ENCODE data around the gene GJC2. TPM values are rescaled to one million over a fixed set of nuclear protein-coding genes. Genes with fewer than 3 reads are reported as not detected.

The GJC2 gene
- total RNA-seq, 4 donors from 2014 or later: 5.1 to 9.0 (median 7.0) TPM

- Histone ChIP-seq H3K27me3 (peaks cover 20% of the 10 kb centered on the region), H3K4me1 (peaks cover 0 to 74% (median 9%) of the 10 kb centered on the region in 3 donors), H3K4me3 (no peak overlapping the region), H3K36me3 (no peaks in the 10 kb centered on the region), H3K9me3 (no peaks in the 10 kb centered on the region), H3K27ac (no peak overlapping the region)
- ATAC-seq: no peak
- no peak for TF ChIP-seq POLR2AphosphoS5 (IDR thresholded peaks at IDR 0.05)
- TF ChIP-seq EP300 (IDR thresholded peaks at IDR 0.05): no peak
- TF ChIP-seq POLR2A (IDR thresholded peaks at IDR 0.05): no peak
- no peak for TF ChIP-seq CTCF (IDR thresholded peaks at IDR 0.05)
- WGBS, 2 donors (ENCODE audit: low coverage in 1 of 2): 75% methylated on average over 4 of the region's 15 CpGs; no CpG with 5 or more reads in 1 of the 2 donors
Measured at GRCh38 chr1:228160201-228160761, 10.6 kb downstream of the GJC2 start.

- ATAC-seq: no peak
Measured at GRCh38 chr1:228161362-228161761, 11.6 kb downstream of the GJC2 start.

GRCh38 chr1:228161866-228162265 is 12.1 kb downstream of the GJC2 start:
- no peak overlapping the region for H3K4me3 ChIP-seq
- no peak for ATAC-seq
- no peaks in the 10 kb centered on the region for H3K36me3 ChIP-seq
- H3K27ac ChIP-seq: peak overlapping the region in 3 of 4 donors; percentile 52 to 100 (median 58)
- no peaks in the 10 kb centered on the region for H3K9me3 ChIP-seq
- H3K4me1 ChIP-seq: peaks cover 0 to 68% (median 9%) of the 10 kb centered on the region in 3 donors
- H3K27me3 ChIP-seq: peaks cover 20% of the 10 kb centered on the region
- TF ChIP-seq CTCF (IDR thresholded peaks at IDR 0.05): no peak
- no peak for TF ChIP-seq POLR2AphosphoS5 (IDR thresholded peaks at IDR 0.05)
- TF ChIP-seq POLR2A (IDR thresholded peaks at IDR 0.05): no peak
- 79 to 83% methylated on average over 2 to 6 of the region's 9 CpGs for WGBS, 2 donors (ENCODE audit: low coverage in 1 of 2)

More at GRCh38 chr1:228161362-228161761, 11.6 kb downstream of the GJC2 start:
- Histone ChIP-seq H3K4me3 (no peak overlapping the region), H3K4me1 (peaks cover 0 to 66% (median 9%) of the 10 kb centered on the region in 3 donors), H3K36me3 (no peaks in the 10 kb centered on the region), H3K27ac (peak overlapping the region in 3 of 4 donors; percentile 52 to 100 (median 58)), H3K27me3 (peaks cover 20% of the 10 kb centered on the region), H3K9me3 (no peaks in the 10 kb centered on the region)
- no peak for TF ChIP-seq POLR2A (IDR thresholded peaks at IDR 0.05)
- TF ChIP-seq POLR2AphosphoS5 (IDR thresholded peaks at IDR 0.05): no peak
- 29 to 69% methylated on average over 3 to 5 of the region's 7 CpGs for WGBS, 2 donors (ENCODE audit: low coverage in 1 of 2)

GRCh38 chr1:228162286-228163006 is 12.7 kb downstream of the GJC2 start:
- no peak overlapping the region for H3K4me3 ChIP-seq
- H3K36me3 ChIP-seq: no peaks in the 10 kb centered on the region
- no CpG with 5 or more reads among the region's 14 CpGs for WGBS, 2 donors (ENCODE audit: low coverage in 1 of 2)
- no peaks in the 10 kb centered on the region for H3K9me3 ChIP-seq
- ATAC-seq: no peak
- H3K27ac ChIP-seq: peak overlapping the region in 3 of 4 donors; percentile 52 to 100 (median 58)
- TF ChIP-seq EP300 (IDR thresholded peaks at IDR 0.05) (no peak), CTCF (IDR thresholded peaks at IDR 0.05) (no peak), POLR2A (IDR thresholded peaks at IDR 0.05) (no peak), POLR2AphosphoS5 (IDR thresholded peaks at IDR 0.05) (no peak)
- peaks cover 20% of the 10 kb centered on the region for H3K27me3 ChIP-seq
- H3K4me1 ChIP-seq: peaks cover 0 to 74% (median 9%) of the 10 kb centered on the region in 3 donors

GRCh38 chr1:228163007-228163753 is 13.4 kb downstream of the GJC2 start:
- WGBS, 2 donors (ENCODE audit: low coverage in 1 of 2): 100% methylated on average over 3 of the region's 30 CpGs; no CpG with 5 or more reads in 1 of the 2 donors
- Histone ChIP-seq H3K36me3 (no peaks in the 10 kb centered on the region), H3K4me1 (peaks cover 0 to 75% (median 9%) of the 10 kb centered on the region in 3 donors), H3K27ac (peak overlapping the region in 3 of 4 donors; percentile 52 to 100 (median 58)), H3K9me3 (no peaks in the 10 kb centered on the region), H3K27me3 (peaks cover 20% of the 10 kb centered on the region), H3K4me3 (no peak overlapping the region)
- no peak for ATAC-seq
- no peak for TF ChIP-seq EP300 (IDR thresholded peaks at IDR 0.05)
- TF ChIP-seq POLR2A (IDR thresholded peaks at IDR 0.05): no peak
- no peak for TF ChIP-seq CTCF (IDR thresholded peaks at IDR 0.05)
- TF ChIP-seq POLR2AphosphoS5 (IDR thresholded peaks at IDR 0.05): no peak

Data from gastroesophageal sphincter (tissue), 4 donors.